Measurements from ENCODE around the gene IFNA5. TPM values are rescaled to one million over a fixed set of nuclear protein-coding genes. Genes with fewer than 3 reads are reported as not detected.

IFNA5 gene
- total and polyA plus RNA-seq, 2 of the 13 experiments (the other 11 are each of a cell fraction or from before 2014, with no cell fraction given) = not detected

GRCh38 chr9:21287280-21287679, 17.8 kb downstream of the IFNA5 start (continued):
- TF ChIP-seq ZNF407 (CRISPR knock-in tag; IDR thresholded peaks at IDR 0.05; ENCODE audit: not compliant biosample characterization) (no peak), RAD51 (IDR thresholded peaks at IDR 0.05; ENCODE audit: borderline replicate concordance) (no peak), ZBTB10 (CRISPR knock-in tag; IDR thresholded peaks at IDR 0.05; ENCODE audit: borderline replicate concordance) (no peak)

Measured in HepG2 (cell line).